NCI-H2029 (cell line): ENCODE results near the gene RPS23.

Experiments used
- DNase-seq: peaks from one replicate; lab custom pipeline; 2025; lab: John Stamatoyannopoulos, UW

The RPS23 gene

DNA sequence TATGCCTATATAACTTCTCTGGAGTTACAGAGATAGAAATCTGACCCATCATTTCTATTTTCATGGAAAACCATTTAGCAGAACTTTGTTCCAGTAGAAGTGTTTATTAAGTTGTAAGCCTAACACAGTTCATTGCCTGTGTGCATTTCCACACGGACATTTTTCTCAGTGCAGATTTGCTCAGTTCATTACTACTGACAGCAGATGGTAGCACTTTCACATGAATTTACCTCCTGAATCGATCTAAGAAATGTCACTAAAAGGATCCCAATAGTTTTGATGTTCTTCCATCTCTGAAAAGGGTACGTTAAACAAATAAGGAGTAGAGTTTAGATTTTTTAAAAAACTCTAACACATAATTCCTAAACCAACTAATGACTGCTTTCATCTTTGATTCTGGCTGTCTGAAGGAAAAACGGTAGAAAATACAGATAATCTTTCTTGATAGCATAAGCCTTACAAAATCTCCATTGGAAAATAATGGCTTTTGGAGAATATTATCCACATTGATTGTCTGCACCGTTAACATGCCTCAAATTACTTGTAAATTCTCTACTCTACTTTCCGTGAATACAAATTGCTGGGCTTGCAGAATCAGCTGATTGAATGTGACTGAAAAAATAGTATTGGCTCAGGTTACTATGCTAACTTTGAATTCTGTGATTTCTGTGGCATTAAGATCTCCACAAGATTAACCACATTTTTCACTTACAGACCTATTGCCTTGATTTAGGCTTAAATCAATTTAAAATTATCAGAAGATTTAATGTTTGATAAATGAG, 33.1 kb downstream of the RPS23 start:
- DNase-seq, result no peak

DNA sequence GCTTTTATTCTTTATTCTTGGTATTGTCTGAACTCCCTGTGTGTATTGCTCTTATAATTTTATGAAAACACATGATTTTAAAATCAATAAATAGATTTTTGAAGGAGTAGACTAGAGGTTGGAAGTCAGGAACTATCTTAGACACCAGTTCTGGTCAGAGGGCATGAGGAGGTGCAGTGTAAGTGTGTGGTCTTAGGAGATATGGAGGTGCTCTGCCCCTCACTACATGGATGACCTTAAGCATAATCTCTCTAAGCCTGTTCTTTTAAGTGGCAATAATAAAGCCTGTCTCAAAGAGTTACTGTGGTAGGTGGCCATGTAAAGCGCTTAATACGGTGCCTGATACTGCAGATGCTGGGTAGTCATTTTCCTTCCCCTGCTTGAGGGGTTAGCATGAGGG, 34.0 kb downstream of the RPS23 start:
- no peak for DNase-seq

DNA sequence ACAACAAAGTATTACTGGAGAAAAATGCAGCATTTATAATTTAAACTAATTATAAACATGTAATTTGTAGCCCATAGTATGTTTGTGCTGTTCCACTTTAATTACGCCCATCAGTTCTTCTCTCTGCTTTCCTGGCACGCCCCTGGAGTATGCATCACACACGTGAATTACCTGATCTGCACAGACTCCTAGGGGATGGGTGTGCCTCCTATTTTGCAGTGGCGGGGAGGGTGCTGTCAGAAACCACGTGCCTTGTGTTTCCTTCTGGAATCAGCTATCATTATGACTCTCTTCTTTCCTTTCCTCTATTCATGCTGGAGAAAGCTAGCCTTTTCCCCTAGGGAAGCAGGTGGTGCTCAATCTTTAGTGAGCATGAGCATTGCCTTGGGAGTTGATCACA, 43.3 kb downstream of the RPS23 start:
- no peak for DNase-seq

DNA sequence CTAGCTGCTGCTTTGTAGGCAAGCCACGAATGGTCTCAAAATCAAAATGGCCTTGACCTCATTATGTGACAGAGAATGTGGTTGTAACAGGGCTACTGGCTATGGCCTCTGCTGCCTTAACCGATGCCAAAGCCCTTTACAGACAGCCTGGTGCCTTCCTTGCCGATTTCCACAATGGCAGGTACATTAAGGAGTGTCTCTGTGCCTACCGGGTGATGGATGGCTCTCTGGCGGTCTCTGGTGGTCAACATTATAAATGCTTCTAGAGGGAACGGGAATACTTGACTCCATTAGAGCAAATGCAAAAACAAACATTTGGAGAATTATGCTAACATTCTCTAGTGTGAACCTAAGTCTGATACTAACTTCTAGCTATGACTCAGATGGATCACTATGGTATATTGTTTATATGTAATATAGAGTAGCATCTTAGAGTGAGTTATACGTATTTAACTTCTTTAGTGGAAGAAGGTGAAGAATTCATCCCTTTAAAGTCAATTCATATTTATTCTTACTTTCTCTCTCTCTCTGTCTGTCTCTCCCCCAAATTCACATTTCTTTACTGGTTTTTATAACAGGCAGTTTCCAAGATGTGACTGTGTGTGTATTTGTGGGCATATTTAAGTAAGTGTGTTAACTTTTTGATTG, 52.5 kb downstream of the RPS23 start:
- DNase-seq, result peak; percentile 56
